ENCODE results near the gene KCNJ11.

The KCNJ11 gene

GRCh38 chr11:17408641-17409040 lies 20.2 kb upstream of the KCNJ11 start:
- DNase-seq = no peak

GRCh38 chr11:17408026-17408425 lies 19.6 kb upstream of the KCNJ11 start:
- no peak for DNase-seq

GRCh38 chr11:17407575-17407974 lies 19.1 kb upstream of the KCNJ11 start:
- no peak for DNase-seq

- no peak for DNase-seq
Measured at GRCh38 chr11:17406818-17407149, 18.3 kb upstream of the KCNJ11 start.

GRCh38 chr11:17406082-17406817 lies 17.8 kb upstream of the KCNJ11 start:
- no peak for DNase-seq

- DNase-seq = peak in 51 of 56 donors; percentile 15 to 80 (median 48)
Measured at GRCh38 chr11:17405232-17406005, 17.0 kb upstream of the KCNJ11 start.

GRCh38 chr11:17403980-17404759 lies 15.7 kb upstream of the KCNJ11 start:
- no peak for DNase-seq

GRCh38 chr11:17402486-17402885 lies 14.0 kb upstream of the KCNJ11 start:
- DNase-seq = no peak

GRCh38 chr11:17401841-17402240 lies 13.4 kb upstream of the KCNJ11 start:
- DNase-seq = no peak

GRCh38 chr11:17401316-17401715 lies 12.9 kb upstream of the KCNJ11 start:
- DNase-seq = no peak

- DNase-seq = peak in 1 of 56 donors; percentile 29
Measured at GRCh38 chr11:17400048-17400775, 11.8 kb upstream of the KCNJ11 start.

GRCh38 chr11:17399236-17399635 lies 10.8 kb upstream of the KCNJ11 start:
- no peak for DNase-seq

GRCh38 chr11:17397311-17398002 lies 9.0 kb upstream of the KCNJ11 start:
- DNase-seq = no peak

- no peak for DNase-seq
Measured at GRCh38 chr11:17396598-17397310, 8.3 kb upstream of the KCNJ11 start.

GRCh38 chr11:17395978-17396377 lies 7.5 kb upstream of the KCNJ11 start:
- DNase-seq = no peak

- no peak for DNase-seq
Measured at GRCh38 chr11:17395554-17395961, 7.1 kb upstream of the KCNJ11 start.

- no peak for DNase-seq
Measured at GRCh38 chr11:17394743-17395390, 6.4 kb upstream of the KCNJ11 start.

GRCh38 chr11:17393472-17393871 lies 5.0 kb upstream of the KCNJ11 start:
- no peak for DNase-seq

- no peak for DNase-seq
Measured at GRCh38 chr11:17392872-17393271, 4.4 kb upstream of the KCNJ11 start.

Measured in nucleus accumbens (tissue), 56 donors.